ENCODE measurements around the gene BORCS5. TPM values are rescaled to one million over a fixed set of nuclear protein-coding genes. Genes with fewer than 3 reads are reported as not detected.

BORCS5 gene
- total RNA-seq, 2 donors from 2014 or later, result 15.2 to 26.1 TPM

- no peaks in the 10 kb centered on the region for H3K36me3 ChIP-seq (ENCODE audit: control insufficient read depth, insufficient read depth, low read length)
- Mint-ChIP-seq H3K4me3 (no peak overlapping the region), H3K27me3 (ENCODE audit: insufficient read depth) (no peaks in the 10 kb centered on the region), H3K36me3 (ENCODE audit: low read depth) (peaks cover 5% of the 10 kb centered on the region), H3K4me1 (peaks cover under 1% of the 10 kb centered on the region), H3K27ac (no peak overlapping the region), H3K9me3 (peaks cover 2% of the 10 kb centered on the region)
- no peak overlapping the region for H3K9ac ChIP-seq (ENCODE audit: extremely low read depth, low read length, poor library complexity, severe bottlenecking)
- H3K27me3 ChIP-seq (ENCODE audit: control insufficient read depth, insufficient read depth, low read length, poor library complexity, severe bottlenecking), result no peaks in the 10 kb centered on the region
- no peak overlapping the region for H3K27ac ChIP-seq (ENCODE audit: low read depth, low read length)
- no peak overlapping the region for H3K4me3 ChIP-seq (ENCODE audit: low read length)
- TF ChIP-seq CTCF (conservative IDR thresholded peaks at IDR 0.05), result no peak
- H3K4me1 ChIP-seq (ENCODE audit: control insufficient read depth, insufficient read depth, low read length), result no peaks in the 10 kb centered on the region
- no peak for DNase-seq
- H3K9me3 ChIP-seq (ENCODE audit: control insufficient read depth, low read length), result no peaks in the 10 kb centered on the region
- 96 to 97% methylated on average over 6 to 8 of the region's 8 CpGs for WGBS, 2 experiments (ENCODE audit: insufficient coverage in 1 of 2, insufficient read length in 1 of 2)
Observed at GRCh38 chr12:12447236-12447635, 90.4 kb downstream of the BORCS5 start.

- DNase-seq, result no peak
- H3K9me3 Mint-ChIP-seq, result peaks cover 2% of the 10 kb centered on the region
- Histone ChIP-seq H3K9me3 (ENCODE audit: control insufficient read depth, low read length) (no peaks in the 10 kb centered on the region), H3K27me3 (ENCODE audit: control insufficient read depth, insufficient read depth, low read length, poor library complexity, severe bottlenecking) (no peaks in the 10 kb centered on the region), H3K4me1 (ENCODE audit: control insufficient read depth, insufficient read depth, low read length) (no peaks in the 10 kb centered on the region), H3K9ac (ENCODE audit: extremely low read depth, low read length, poor library complexity, severe bottlenecking) (no peak overlapping the region), H3K4me3 (ENCODE audit: low read length) (no peak overlapping the region), H3K36me3 (ENCODE audit: control insufficient read depth, insufficient read depth, low read length) (no peaks in the 10 kb centered on the region), H3K27ac (ENCODE audit: low read depth, low read length) (no peak overlapping the region)
- no peak for TF ChIP-seq CTCF (conservative IDR thresholded peaks at IDR 0.05)
- 94 to 95% methylated on average over 6 to 10 of the region's 10 CpGs for WGBS, 2 experiments (ENCODE audit: insufficient coverage in 1 of 2, insufficient read length in 1 of 2)
- no peaks in the 10 kb centered on the region for H3K27me3 Mint-ChIP-seq (ENCODE audit: insufficient read depth)
- no peak overlapping the region for H3K4me3 Mint-ChIP-seq
- peaks cover 5% of the 10 kb centered on the region for H3K36me3 Mint-ChIP-seq (ENCODE audit: low read depth)
- H3K4me1 Mint-ChIP-seq, result peaks cover 3% of the 10 kb centered on the region
- no peak overlapping the region for H3K27ac Mint-ChIP-seq
Observed at GRCh38 chr12:12447837-12448236, 91.0 kb downstream of the BORCS5 start.

GRCh38 chr12:12449533-12450025 is 92.7 kb downstream of the BORCS5 start:
- no peak for DNase-seq
- Histone ChIP-seq H3K27ac (ENCODE audit: low read depth, low read length) (no peak overlapping the region), H3K27me3 (ENCODE audit: control insufficient read depth, insufficient read depth, low read length, poor library complexity, severe bottlenecking) (no peaks in the 10 kb centered on the region), H3K9me3 (ENCODE audit: control insufficient read depth, low read length) (no peaks in the 10 kb centered on the region), H3K4me3 (ENCODE audit: low read length) (no peak overlapping the region), H3K36me3 (ENCODE audit: control insufficient read depth, insufficient read depth, low read length) (no peaks in the 10 kb centered on the region), H3K9ac (ENCODE audit: extremely low read depth, low read length, poor library complexity, severe bottlenecking) (no peak overlapping the region), H3K4me1 (ENCODE audit: control insufficient read depth, insufficient read depth, low read length) (no peaks in the 10 kb centered on the region)
- peaks cover 2% of the 10 kb centered on the region for H3K9me3 Mint-ChIP-seq
- no peaks in the 10 kb centered on the region for H3K27me3 Mint-ChIP-seq (ENCODE audit: insufficient read depth)
- no peak overlapping the region for H3K4me3 Mint-ChIP-seq
- H3K36me3 Mint-ChIP-seq (ENCODE audit: low read depth), result peaks cover 5% of the 10 kb centered on the region
- no peak for TF ChIP-seq CTCF (conservative IDR thresholded peaks at IDR 0.05)
- no peak overlapping the region for H3K27ac Mint-ChIP-seq
- WGBS, 2 experiments (ENCODE audit: insufficient coverage in 1 of 2, insufficient read length in 1 of 2), result 94 to 98% methylated on average over 8 to 13 of the region's 13 CpGs
- H3K4me1 Mint-ChIP-seq, result peaks cover 3% of the 10 kb centered on the region
